GM19467 (cell line): Measurements from ENCODE around the gene GUCY2D.
"Not testable (repeated sequence)": the region's sequence is repeated elsewhere in the genome, so short reads cannot be mapped to it uniquely, and the experiment has no call there.

Experiments used
- ATAC-seq: cut with Tn5 transposase; IDR thresholded peaks from one replicate; pipeline ENCODE4 v1.9.1; 2021; ENCODE audit warnings: mild to moderate bottlenecking, moderate library complexity; ENCODE audit not compliant: unreplicated experiment

GUCY2D gene

DNA sequence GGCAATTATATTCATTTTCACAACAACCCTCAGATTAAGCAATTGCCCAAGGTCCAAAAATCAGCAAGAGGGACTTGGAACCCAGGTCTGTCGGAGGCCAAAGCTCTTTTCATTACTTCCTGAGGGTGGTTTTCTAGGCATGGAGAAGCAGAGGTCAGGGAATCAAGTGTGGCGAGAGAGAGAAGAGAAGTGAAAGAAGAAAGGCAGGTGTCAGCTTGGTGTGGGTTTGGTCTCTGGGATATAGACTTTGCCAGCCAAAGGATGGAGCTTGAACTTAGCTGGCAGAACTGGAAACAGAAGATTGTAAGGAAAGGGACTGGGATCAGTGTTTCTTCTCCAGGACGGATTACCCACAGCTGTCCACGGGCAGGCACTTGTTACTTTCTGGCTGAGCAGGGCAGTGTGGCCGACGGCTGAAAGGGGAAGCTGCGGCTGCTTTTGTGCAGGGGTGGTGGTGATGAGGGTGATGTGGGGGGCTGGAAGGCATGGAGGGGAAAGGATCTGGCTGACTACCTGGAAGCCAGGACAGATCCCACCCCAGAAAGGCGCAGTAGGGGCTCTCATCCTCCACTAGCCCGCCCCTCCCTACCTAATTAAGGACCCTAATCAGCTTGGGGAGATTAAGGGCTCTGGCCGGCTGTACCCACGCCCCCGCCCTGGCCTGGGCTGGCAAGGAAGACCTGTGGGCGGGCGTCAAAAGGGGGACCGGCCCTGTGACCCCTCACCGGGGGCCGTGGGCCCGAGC, at the start of gene GUCY2D:
Gene GUCY2D (plus strand): TSS at position 640 of the 745 bp plus-strand sequence. CDS start 433 bp downstream, outside the sequence.
- ATAC-seq, result no peak

DNA sequence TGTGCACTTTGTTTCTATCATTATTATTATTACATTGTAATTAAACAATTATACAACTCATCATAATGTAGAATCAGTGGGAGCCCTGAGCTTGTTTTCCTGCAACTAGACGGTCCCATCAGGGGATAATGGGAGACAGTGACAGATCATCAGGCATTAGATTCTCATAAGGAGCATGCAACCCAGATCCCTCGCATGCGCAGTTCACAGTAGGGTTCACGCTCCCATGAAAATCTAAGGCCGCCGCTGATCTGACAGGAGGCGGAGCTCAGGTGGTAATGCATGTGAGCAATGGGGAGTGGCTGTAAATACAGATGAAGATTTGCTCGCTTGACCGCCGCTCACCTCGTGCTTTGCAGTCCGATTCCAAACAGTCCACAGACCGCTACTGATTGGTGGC, 49.1 kb upstream of the GUCY2D start:
- ATAC-seq, result not testable (repeated sequence)

DNA sequence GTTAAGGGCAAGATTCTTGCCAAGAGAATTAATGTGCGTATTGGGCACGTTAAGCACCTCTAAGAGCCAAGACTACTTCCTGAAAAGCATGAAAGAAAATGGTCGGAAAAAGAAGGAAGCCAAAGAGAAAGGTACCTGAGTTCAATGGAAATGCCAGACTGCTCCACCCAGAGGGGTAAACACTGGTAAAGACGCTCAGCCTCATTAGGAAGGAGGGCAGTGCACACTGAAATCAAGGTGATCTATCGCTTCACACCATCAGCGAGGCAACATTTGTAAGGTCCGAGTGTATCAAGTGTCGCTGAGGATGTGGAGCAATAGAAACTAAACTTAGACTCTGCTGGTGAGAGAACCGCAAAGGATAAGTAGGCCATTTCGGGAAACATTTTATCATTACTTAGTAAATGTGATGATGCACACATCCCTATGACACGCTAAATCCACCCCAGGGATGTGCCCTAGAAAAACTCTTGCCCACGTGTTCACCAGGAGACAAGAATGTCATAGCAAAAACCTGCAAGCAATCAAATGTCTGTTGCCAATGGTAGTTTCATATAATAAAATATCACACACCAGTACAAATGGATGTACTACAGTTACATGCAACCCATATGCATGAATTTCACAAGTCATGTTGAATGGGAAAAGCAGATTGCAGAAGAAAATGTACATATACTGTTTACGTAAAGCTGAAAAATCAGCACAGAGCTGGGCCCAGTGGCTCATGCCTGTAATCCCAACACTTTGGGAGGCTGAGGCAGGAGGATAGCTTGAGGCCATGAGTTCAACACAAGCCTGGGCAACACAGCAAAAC, 46.8 kb upstream of the GUCY2D start:
- ATAC-seq, result no peak

- no peak for ATAC-seq
These were observed 46.0 kb upstream of the GUCY2D start for GRCh38 chr17:7956228-7956965.

DNA sequence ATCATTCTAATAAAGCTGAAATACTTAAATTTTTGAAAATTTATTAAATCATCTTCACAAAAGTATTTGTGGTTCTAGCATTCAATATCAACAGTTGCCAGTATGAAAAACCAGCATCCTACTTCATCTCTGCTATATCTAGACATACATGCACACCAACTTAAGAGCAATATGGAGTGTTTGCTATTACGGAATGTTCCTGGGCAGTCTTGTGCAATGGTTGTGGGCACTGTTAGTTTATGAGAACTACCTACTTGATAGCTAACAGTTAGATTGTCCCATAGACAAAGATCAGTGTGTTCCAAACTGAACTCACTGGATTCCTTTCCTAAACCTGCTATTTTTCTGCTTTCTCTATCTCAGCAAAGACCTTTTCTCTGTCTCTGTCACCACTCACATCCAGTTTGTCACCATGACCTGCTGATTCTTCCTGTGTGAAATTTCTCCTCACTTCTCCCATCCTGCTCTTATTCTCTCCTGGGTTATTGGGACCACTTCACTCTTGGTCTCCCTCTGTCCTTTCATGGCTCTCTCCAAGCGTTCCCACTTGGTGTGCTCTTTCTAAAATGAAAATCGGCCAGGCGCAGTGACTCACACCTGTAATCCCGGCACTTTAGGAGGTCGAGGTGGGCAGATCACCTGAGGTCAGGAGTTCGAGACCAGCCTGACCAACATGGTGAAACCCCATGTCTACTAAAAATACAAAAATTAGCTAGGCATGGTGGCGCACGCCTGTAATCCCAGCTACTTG, 42.7 kb upstream of the GUCY2D start:
- ATAC-seq, result no peak

DNA sequence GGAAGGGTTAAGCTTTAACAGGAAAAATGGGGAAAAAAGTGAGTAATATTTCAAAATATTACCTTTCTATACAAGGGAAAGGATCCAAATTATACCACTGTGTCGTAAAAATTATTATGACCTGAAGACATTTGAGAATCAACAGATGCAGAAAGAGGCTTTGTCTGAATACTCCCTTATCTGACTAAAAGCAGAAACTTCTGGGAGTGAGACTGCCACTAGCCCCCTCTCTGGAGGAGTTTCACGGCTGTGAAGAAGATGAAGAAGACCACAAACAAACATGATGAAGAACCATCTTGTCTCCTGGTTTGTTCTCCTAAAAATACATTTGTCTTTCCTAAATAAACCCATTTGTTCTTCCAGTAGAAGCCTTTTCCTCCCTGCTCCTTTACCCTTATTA, 41.0 kb upstream of the GUCY2D start:
- ATAC-seq, result no peak

GRCh38 chr17:7967751-7968150, 34.7 kb upstream of the GUCY2D start:
- ATAC-seq, result no peak

- no peak for ATAC-seq
These were observed 33.0 kb upstream of the GUCY2D start for GRCh38 chr17:7969433-7969832.

DNA sequence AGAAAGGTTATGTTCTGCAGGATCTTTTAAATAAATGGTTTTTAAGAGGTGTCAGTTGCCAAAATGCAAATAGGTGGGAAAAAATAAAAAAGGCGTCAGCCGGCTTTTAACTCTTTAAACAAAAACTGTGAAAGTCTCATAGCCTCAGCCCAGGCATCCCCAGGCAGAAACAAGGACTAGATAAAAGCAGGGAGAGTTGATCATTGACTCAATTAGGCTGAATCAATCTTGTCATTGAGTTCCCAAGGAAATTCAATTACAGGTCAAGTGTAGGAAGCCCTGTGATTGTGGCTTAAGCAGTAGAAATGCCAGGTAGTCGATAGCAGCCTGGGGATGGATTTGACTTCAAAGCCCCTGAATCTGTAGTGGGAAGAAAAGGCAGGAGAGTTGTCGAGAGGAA, 30.8 kb upstream of the GUCY2D start:
- ATAC-seq, result no peak

DNA sequence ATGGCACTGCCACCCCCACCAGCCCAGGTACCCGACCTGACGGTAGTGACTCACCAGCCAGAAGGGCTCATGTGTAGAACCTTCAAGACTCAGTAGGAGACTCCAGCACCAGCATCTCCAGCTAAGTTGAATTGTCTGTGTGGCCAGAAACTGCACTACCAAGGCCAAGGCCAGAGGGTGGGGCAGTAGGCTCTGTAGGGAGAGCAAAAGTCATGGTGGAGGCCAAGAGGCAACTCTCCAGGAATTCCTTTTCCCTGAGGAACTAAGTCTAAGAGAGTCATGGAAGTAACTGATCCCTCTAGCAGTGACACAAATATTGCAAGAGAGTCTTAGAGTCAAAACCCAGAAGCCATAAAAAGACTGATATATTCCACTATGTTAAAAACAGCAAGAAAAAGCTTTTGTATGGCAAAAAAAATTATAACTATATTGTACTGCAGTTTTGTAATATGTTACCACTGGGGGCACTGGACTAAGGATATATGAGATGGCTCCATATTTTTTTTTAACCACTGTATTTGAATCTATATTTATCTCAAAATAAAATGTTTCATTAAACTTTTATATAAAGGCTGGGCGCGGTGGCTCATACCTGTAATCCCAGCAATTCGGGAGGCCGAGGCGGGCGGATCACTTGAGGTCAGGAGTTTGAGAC, 30.2 kb upstream of the GUCY2D start:
- no peak for ATAC-seq

- no peak for ATAC-seq
These were observed 27.7 kb upstream of the GUCY2D start for GRCh38 chr17:7974638-7975131.

GRCh38 chr17:7977039-7977438, 25.4 kb upstream of the GUCY2D start:
- no peak for ATAC-seq

DNA sequence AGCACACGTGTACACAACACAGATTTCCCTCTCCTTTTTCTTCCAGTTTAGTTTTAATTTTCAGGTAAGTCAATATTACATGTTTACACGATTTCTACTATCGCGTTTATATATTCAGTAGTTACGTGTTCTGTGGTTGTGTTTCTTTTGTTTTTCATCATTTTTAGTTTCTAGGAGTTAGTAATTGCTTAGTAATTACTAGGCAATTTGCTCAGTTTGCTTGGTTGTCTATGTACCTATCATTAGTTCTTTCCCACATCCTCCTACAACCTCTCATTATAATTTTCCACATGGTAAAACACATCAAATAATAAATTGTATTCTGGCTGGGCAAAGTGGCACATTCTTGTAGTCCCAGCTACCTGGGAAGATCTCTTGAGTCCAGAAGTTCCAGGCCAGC, 24.6 kb upstream of the GUCY2D start:
- no peak for ATAC-seq

GRCh38 chr17:7982173-7982572, 20.2 kb upstream of the GUCY2D start:
- ATAC-seq, result no peak

DNA sequence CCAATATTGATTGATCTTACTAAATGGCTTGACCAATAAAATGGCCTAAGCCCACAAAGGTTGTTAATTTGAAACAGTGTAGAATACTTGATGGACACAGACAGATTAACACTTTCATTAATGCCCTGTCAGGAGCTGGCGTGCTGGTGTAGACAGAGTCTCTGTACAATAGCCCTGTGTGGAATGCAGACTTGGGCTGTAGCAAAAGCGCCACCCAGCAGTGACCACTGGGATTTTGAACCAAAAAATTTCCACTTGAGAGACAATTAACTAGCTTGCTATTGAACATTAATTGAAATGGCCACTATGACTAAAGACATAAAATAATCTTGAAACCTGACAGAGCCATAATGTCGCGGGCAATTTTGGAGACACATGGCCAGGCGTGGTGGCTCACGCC, 19.7 kb upstream of the GUCY2D start:
- ATAC-seq, result no peak

GRCh38 chr17:7984904-7985303, 17.5 kb upstream of the GUCY2D start:
- ATAC-seq, result no peak

DNA sequence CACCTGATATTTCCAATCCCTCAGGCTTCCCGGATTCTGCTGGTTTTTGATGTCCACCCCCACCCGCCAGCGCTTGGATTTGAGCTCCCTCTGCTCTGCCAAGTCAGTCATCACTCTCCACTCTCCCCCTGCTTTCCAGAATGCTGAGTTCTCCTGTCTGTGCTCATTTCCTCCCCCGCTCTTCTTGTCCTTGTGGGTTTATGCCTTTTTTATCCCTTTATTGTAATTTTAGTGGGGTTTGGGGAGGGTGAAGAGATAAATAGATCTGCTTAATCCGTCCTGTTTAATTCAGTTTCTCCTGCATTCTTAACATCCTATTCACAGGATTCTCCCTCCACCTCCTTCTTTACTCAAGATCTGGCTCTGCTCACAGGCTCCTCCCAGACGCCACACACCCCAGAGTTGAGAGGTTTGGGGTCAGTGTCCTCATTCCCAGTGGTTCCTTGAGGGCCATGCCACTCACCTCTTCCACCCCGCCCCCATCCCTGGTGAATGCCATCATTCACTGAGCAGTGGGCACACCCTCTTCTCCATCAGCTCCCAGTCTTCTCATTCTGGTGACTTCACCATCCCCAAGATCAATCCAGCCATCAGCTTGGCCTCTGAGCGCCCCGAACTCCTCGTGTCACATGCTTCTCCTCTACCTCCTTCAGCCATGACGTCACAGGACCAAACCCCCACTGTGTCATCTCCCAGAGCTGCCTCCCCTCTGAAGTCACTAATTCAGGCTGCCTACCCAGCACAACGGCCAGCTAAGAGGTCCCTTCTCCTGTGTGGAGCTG, 15.1 kb upstream of the GUCY2D start:
- no peak for ATAC-seq

- ATAC-seq, result no peak
These were observed 13.7 kb upstream of the GUCY2D start for GRCh38 chr17:7988750-7989178.
